ENCODE results near the gene TRPM3.

TRPM3 gene

GRCh38 chr9:70947511-70947910 is 173.9 kb downstream of the TRPM3 start:
- no peak for DNase-seq (ENCODE audit: low read depth in 2 of 2)

DNA sequence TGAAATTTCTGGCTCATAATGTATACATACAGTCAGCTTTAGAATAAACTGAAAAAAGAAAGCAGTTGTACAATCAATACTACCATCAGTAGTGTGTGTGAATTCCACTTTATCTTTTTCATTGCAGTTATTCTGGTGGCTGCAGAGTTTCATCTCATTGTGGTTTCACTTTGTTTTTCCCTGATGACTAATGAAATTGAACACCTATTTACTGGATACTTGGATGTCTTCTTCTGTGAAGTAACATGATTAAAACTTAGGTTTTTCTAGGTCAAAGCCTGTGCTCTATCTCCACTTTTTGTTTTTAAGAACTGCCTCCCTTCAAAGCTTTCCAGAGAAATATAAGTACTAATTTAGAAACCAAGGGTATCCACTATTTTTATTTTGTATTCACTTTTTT is 174.3 kb downstream of the TRPM3 start:
- DNase-seq (ENCODE audit: low read depth in 2 of 2), result no peak

- no peak for DNase-seq (ENCODE audit: low read depth in 2 of 2)
These were observed 176.1 kb downstream of the TRPM3 start for GRCh38 chr9:70945301-70945700.

DNA sequence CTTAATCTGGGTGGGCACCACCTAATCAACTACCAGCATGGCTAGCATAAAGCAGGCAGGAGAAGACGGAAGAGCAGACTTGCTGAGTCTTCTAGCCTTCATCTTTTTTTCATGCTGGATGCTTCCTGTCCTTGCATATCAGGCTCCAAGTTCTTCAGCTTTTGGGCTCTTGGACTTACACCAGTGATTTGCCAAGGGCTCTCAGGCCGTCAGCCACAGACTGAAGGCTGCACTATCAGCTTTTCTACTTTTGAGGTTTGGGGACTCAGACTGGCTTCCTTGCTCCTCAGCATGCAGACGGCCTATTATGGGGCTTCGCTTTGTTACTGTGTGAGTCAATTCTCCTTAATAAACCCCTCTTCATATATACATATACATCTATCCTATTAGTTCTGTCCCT is 180.2 kb downstream of the TRPM3 start:
- no peak for DNase-seq (ENCODE audit: low read depth in 2 of 2)

GRCh38 chr9:70940605-70941004 is 180.8 kb downstream of the TRPM3 start:
- no peak for DNase-seq (ENCODE audit: low read depth in 2 of 2)

GRCh38 chr9:70936536-70936935 is 184.9 kb downstream of the TRPM3 start:
- no peak for DNase-seq (ENCODE audit: low read depth in 2 of 2)

DNA sequence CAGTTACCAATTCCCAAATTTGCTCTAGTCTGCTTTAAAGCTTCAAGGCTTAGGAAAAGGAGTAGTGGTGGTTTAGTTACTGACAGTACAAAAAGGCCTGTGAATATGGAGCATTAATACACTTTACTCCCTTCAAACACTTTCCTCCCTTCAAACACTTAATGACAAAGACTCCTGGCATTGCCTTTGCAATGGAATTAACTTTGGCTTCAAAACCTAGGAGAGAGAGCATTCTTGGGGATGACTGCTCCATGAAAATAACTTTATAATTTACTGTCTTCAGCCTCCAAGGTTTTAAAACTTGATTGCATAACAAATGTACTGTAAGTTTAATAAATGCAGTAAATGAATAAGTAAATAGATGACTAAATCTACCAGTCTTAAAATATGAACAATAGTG is 185.6 kb downstream of the TRPM3 start:
- no peak for DNase-seq (ENCODE audit: low read depth in 2 of 2)

- no peak for DNase-seq (ENCODE audit: low read depth in 2 of 2)
These were observed 186.8 kb downstream of the TRPM3 start for GRCh38 chr9:70934642-70935041.

GRCh38 chr9:70933321-70933720 is 188.1 kb downstream of the TRPM3 start:
- no peak for DNase-seq (ENCODE audit: low read depth in 2 of 2)

- no peak for DNase-seq (ENCODE audit: low read depth in 2 of 2)
These were observed 189.3 kb downstream of the TRPM3 start for GRCh38 chr9:70932097-70932496.

DNA sequence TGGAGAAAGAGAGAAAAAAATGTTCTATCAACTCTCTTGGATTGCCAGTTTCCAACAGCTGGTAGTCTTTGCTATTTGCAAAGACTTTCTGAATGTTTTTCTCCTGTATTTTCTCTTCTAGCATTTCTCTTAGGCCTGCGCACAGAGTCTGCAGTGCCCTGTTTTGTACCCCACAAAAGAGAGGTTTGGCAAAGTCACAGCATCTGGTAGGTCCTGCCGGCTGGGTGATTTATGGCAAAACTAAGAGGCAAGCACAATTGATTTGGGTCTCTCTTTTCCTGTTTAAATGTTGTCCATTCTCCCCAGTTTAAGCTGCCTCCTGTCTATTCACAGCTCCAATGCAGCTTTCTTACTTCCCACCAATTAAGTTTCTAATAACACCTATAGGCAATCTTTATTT is 193.9 kb downstream of the TRPM3 start:
- no peak for DNase-seq (ENCODE audit: low read depth in 2 of 2)

GRCh38 chr9:70924895-70925547 is 196.4 kb downstream of the TRPM3 start:
- DNase-seq (ENCODE audit: low read depth in 2 of 2), result no peak

- no peak for DNase-seq (ENCODE audit: low read depth in 2 of 2)
These were observed 197.0 kb downstream of the TRPM3 start for GRCh38 chr9:70924380-70924779.

DNA sequence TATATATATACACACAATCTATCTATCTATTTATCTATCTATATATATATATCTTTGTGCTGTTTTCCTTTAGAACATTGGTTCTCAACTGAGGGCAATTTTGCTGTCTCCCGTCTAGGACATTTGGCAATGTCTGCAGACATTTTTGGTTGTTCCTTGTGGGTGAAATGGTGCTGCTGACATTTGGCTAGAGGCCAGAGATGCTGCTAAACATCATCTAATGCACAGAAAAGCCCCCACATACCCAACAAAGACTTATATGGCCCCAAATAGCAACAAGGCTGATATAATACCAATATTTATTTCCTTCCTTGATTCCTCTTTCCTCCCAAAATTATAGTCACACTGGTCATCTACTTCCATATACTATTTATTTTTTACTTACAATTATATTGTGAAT is 197.5 kb downstream of the TRPM3 start:
- DNase-seq (ENCODE audit: low read depth in 2 of 2), result no peak

- no peak for DNase-seq (ENCODE audit: low read depth in 2 of 2)
These were observed 200.3 kb downstream of the TRPM3 start for GRCh38 chr9:70921136-70921535.

DNA sequence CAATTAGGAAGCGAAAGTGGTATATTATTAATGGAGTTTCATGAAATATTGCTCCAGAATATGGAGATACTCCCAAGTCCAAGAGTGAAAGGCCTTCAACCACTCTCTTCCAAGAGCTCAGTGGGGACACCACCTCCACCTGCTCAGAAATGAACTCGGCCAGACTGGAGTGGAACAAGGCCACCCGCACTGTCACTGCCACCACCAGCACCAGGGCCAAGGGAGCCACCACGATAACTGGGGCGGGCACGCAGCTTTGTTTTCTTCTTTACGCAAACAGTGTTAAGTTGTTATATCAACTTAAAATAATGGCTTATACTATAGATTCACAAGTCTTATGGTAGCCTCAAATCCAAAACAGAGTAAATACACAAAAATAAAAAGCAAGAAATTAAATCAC is 204.1 kb downstream of the TRPM3 start:
- DNase-seq (ENCODE audit: low read depth in 2 of 2), result no peak

GRCh38 chr9:70911791-70912190 is 209.6 kb downstream of the TRPM3 start:
- no peak for DNase-seq (ENCODE audit: low read depth in 2 of 2)

- no peak for DNase-seq (ENCODE audit: low read depth in 2 of 2)
These were observed 210.8 kb downstream of the TRPM3 start for GRCh38 chr9:70910598-70910997.

- DNase-seq (ENCODE audit: low read depth in 2 of 2), result no peak
These were observed 218.7 kb downstream of the TRPM3 start for GRCh38 chr9:70902692-70903131.

GRCh38 chr9:70902171-70902570 is 219.2 kb downstream of the TRPM3 start:
- no peak for DNase-seq (ENCODE audit: low read depth in 2 of 2)

- DNase-seq (ENCODE audit: low read depth in 2 of 2), result no peak
These were observed 219.7 kb downstream of the TRPM3 start for GRCh38 chr9:70901746-70902145.

GRCh38 chr9:70901013-70901412 is 220.4 kb downstream of the TRPM3 start:
- no peak for DNase-seq (ENCODE audit: low read depth in 2 of 2)

DNA sequence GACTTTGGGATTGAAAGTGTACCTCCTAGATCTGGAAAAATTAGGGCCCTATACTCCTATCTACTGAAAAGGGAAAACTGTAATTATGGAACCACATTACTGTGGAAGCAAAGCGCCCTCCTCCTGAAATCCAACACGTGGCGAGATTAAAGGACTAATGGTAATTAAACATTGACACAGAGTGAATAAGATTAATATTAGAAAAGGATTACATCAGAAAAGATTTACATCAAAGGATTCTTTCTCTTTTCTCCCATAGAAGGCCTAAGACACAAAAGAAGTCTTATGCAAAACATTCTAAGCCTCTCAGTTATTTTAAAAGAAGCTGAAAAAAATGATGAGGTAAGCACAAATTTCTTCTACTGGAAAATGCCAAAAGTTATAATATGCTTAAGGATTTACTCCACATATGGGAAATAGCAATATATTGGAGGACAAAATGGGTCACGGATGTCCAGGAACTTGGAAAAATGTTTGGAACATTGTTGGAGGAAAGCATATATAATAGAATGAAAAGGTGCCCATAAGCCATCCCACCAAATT is 227.8 kb downstream of the TRPM3 start:
- DNase-seq (ENCODE audit: low read depth in 2 of 2), result no peak

- DNase-seq (ENCODE audit: low read depth in 2 of 2), result no peak
These were observed 232.9 kb downstream of the TRPM3 start for GRCh38 chr9:70888471-70888870.
